ENCODE measurements around the gene ZNF83.

DNA sequence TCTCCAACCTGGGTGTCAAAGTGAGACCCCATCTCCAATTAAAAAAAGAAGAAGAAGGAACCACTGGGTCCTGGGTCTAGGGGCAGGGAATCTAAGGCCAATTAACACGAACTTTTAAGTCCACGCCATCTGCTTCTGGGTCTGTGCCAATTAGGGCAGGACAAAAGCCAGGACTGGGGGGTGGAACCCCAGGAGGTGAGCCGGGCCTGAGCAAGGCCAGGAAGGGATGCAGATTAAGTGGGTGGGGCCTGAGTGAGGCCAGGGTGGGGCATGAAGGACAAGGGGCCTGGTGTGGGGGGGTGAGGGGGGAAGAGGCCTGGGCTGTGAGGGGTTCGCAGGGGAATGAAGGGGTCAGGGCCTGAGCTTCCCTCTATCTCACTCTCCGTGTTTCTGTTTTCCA, 26.3 kb upstream of the ZNF83 start:
- TF ChIP-seq POLR2A (IDR thresholded peaks at IDR 0.05): no peak
- TF ChIP-seq, protein P1, sequence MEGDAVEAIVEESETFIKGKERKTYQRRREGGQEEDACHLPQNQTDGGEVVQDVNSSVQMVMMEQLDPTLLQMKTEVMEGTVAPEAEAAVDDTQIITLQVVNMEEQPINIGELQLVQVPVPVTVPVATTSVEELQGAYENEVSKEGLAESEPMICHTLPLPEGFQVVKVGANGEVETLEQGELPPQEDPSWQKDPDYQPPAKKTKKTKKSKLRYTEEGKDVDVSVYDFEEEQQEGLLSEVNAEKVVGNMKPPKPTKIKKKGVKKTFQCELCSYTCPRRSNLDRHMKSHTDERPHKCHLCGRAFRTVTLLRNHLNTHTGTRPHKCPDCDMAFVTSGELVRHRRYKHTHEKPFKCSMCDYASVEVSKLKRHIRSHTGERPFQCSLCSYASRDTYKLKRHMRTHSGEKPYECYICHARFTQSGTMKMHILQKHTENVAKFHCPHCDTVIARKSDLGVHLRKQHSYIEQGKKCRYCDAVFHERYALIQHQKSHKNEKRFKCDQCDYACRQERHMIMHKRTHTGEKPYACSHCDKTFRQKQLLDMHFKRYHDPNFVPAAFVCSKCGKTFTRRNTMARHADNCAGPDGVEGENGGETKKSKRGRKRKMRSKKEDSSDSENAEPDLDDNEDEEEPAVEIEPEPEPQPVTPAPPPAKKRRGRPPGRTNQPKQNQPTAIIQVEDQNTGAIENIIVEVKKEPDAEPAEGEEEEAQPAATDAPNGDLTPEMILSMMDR (IDR thresholded peaks at IDR 0.05): no peak
